Smooth muscle cell (in vitro differentiated cells): Measurements from ENCODE around the gene FRAS1. TPM values are rescaled to one million over a fixed set of nuclear protein-coding genes. Genes with fewer than 3 reads are reported as not detected.
A peak's percentile ranks its signal among the peaks of the same experiment; 100 is the strongest.

Experiments used
- DNase-seq: peaks from one replicate; lab custom pipeline; 2025; ENCODE audit not compliant: unreplicated experiment; lab: John Stamatoyannopoulos, UW
- H2AFZ ChIP-seq: fragments of 200-600 bp; sonication (generic); 2 replicates; pipeline ENCODE4 v1.6.0; 2016; ENCODE audit warnings: antibody characterized with exemption, low read depth, mild to moderate bottlenecking
- H3F3A ChIP-seq: fragments of 200-600 bp; sonication (generic); 2 replicates; pipeline ENCODE4 v1.6.0; 2017; ENCODE audit warnings: antibody characterized with exemption, low read depth
- H3K27ac ChIP-seq: fragments of 200-600 bp; sonication (generic); 2 replicates; pipeline ENCODE4 v1.5.1; 2016; ENCODE audit warnings: low read depth, mild to moderate bottlenecking
- H3K27me3 ChIP-seq: fragments of 200-600 bp; sonication (generic); 2 replicates; pipeline ENCODE4 v1.6.1; 2016; ENCODE audit warnings: low read depth, mild to moderate bottlenecking
- H3K36me3 ChIP-seq: fragments of 200-600 bp; sonication (generic); 2 replicates; pipeline ENCODE4 v1.5.1; 2016; ENCODE audit warnings: low read depth
- H3K4me1 ChIP-seq: fragments of 200-600 bp; sonication (generic); 2 replicates; pipeline ENCODE4 v1.5.1; 2016; ENCODE audit warnings: low read depth
- H3K4me2 ChIP-seq: fragments of 200-600 bp; sonication (generic); 2 replicates; pipeline ENCODE4 v1.6.0; 2016; ENCODE audit warnings: mild to moderate bottlenecking
- H3K4me3 ChIP-seq: fragments of 200-600 bp; sonication (generic); 2 replicates; pipeline ENCODE4 v1.5.1; 2016; ENCODE audit warnings: mild to moderate bottlenecking
- H3K79me2 ChIP-seq: fragments of 200-600 bp; sonication (generic); 2 replicates; pipeline ENCODE4 v1.6.0; 2016; ENCODE audit warnings: low read depth, mild to moderate bottlenecking
- H3K9ac ChIP-seq: fragments of 200-600 bp; sonication (generic); 2 replicates; pipeline ENCODE4 v1.6.0; 2016; ENCODE audit warnings: low read depth
- H3K9me3 ChIP-seq: fragments of 200-600 bp; sonication (generic); replicated peaks from 2 replicates; pipeline ENCODE4 v1.5.1; 2016; ENCODE audit warnings: low read depth
- H4K20me1 ChIP-seq: fragments of 200-600 bp; sonication (generic); 2 replicates; pipeline ENCODE4 v1.6.0; 2016; ENCODE audit warnings: low read depth
- CTCF ChIP-seq: fragments of 200-600 bp; sonication (generic); IDR thresholded peaks from 2 replicates; pipeline ENCODE4 v1.5.1; 2017; ENCODE audit warnings: borderline replicate concordance, mild to moderate bottlenecking, antibody characterized with exemption; ENCODE audit not compliant: insufficient read depth, poor library complexity, severe bottlenecking
- WGBS: methylation state at CpG from one replicate; pipeline ENCODE4 v1.1.7; 2016; ENCODE audit warnings: low lambda C conversion rate; 5-methylcytosine and 5-hydroxymethylcytosine counted together
- polyA plus RNA-seq: library from polyadenylated mRNA; unstranded; fragments of >200 nt; fragmentation: Nextera tagmentation; extraction: Ambion mirVana; gene quantifications from 2 replicates; pipeline ENCODE4 v1.2.1, GENCODE V29; 2016
- total RNA-seq: library from RNA; depleted of rRNA; stranded (reverse); fragments of >200 nt; gene quantifications from 2 replicates; pipeline ENCODE4 v1.2.3, GENCODE V29; 2014

The FRAS1 gene
- total and polyA plus RNA-seq, 2 experiments from 2014 or later, result 0.55 to 8.1 TPM

GRCh38 chr4:78432896-78433295 is 375.8 kb downstream of the FRAS1 start:
- H3K27ac ChIP-seq, result peak overlapping the region; percentile 62
- TF ChIP-seq CTCF, result no peak
- no peaks in the 10 kb centered on the region for H3K36me3 ChIP-seq
- no peak overlapping the region for H3K4me3 ChIP-seq
- H3K79me2 ChIP-seq, result no peaks in the 10 kb centered on the region
- H4K20me1 ChIP-seq, result no peaks in the 10 kb centered on the region
- H3F3A ChIP-seq, result no peaks in the 10 kb centered on the region
- no peaks in the 10 kb centered on the region for H3K9me3 ChIP-seq
- no peaks in the 10 kb centered on the region for H3K27me3 ChIP-seq
- H2AFZ ChIP-seq, result no peak overlapping the region
- no peak overlapping the region for H3K9ac ChIP-seq
- peak overlapping the region; percentile 24 for H3K4me2 ChIP-seq
- H3K4me1 ChIP-seq, result peaks cover 14% of the 10 kb centered on the region
- no peak for DNase-seq

- H3K4me1 ChIP-seq, result peaks cover 21% of the 10 kb centered on the region
- no peak overlapping the region for H2AFZ ChIP-seq
- no peak for TF ChIP-seq CTCF
- H3K4me3 ChIP-seq, result no peak overlapping the region
- H3K79me2 ChIP-seq, result no peaks in the 10 kb centered on the region
- no peaks in the 10 kb centered on the region for H3F3A ChIP-seq
- no peaks in the 10 kb centered on the region for H3K9me3 ChIP-seq
- WGBS, result 90% methylated on average over 2 of the region's 2 CpGs
- H3K4me2 ChIP-seq, result no peak overlapping the region
- no peak for DNase-seq
- no peaks in the 10 kb centered on the region for H3K27me3 ChIP-seq
- no peaks in the 10 kb centered on the region for H3K36me3 ChIP-seq
- H4K20me1 ChIP-seq, result no peaks in the 10 kb centered on the region
- no peak overlapping the region for H3K27ac ChIP-seq
- H3K9ac ChIP-seq, result no peak overlapping the region
Measured at GRCh38 chr4:78437608-78438088, 380.5 kb downstream of the FRAS1 start.

GRCh38 chr4:78439328-78439727 is 382.2 kb downstream of the FRAS1 start:
- WGBS, result 63% methylated on average over 2 of the region's 2 CpGs
- no peak for TF ChIP-seq CTCF
- H3K79me2 ChIP-seq, result no peaks in the 10 kb centered on the region
- DNase-seq, result no peak
- H3K9ac ChIP-seq, result no peak overlapping the region
- no peaks in the 10 kb centered on the region for H3F3A ChIP-seq
- no peaks in the 10 kb centered on the region for H4K20me1 ChIP-seq
- H3K27me3 ChIP-seq, result no peaks in the 10 kb centered on the region
- no peak overlapping the region for H3K4me3 ChIP-seq
- H3K4me1 ChIP-seq, result peaks cover 8% of the 10 kb centered on the region
- H3K9me3 ChIP-seq, result no peaks in the 10 kb centered on the region
- H3K4me2 ChIP-seq, result no peak overlapping the region
- no peaks in the 10 kb centered on the region for H3K36me3 ChIP-seq
- H3K27ac ChIP-seq, result no peak overlapping the region
- H2AFZ ChIP-seq, result no peak overlapping the region

GRCh38 chr4:78441756-78442155 is 384.6 kb downstream of the FRAS1 start:
- Histone ChIP-seq H3K9me3 (no peaks in the 10 kb centered on the region), H2AFZ (no peak overlapping the region), H3K27ac (no peak overlapping the region), H3F3A (no peaks in the 10 kb centered on the region), H3K27me3 (no peaks in the 10 kb centered on the region), H3K4me3 (no peak overlapping the region), H3K36me3 (no peaks in the 10 kb centered on the region), H4K20me1 (no peaks in the 10 kb centered on the region), H3K9ac (no peak overlapping the region), H3K79me2 (no peaks in the 10 kb centered on the region), H3K4me2 (no peak overlapping the region), H3K4me1 (peaks cover 8% of the 10 kb centered on the region)
- TF ChIP-seq CTCF, result no peak
- WGBS, result 98% methylated on average over 2 of the region's 2 CpGs
- DNase-seq, result no peak
